Stimulated activated CD8-positive, alpha-beta memory T cell treated with anti-CD3 and anti-CD28 coated beads, Interleukin-4, amount 100 ng/mL, for 48 hours (primary cell): ENCODE data around the gene CHEK1.
"Not testable (repeated sequence)": the region's sequence is repeated elsewhere in the genome, so short reads cannot be mapped to it uniquely, and the experiment has no call there.

Source experiments
- DNase-seq: peaks from one replicate; pipeline ENCODE4 v3.0.0-alpha.2; 2020

CHEK1 gene

GRCh38 chr11:125624756-125625213, at the start of gene CHEK1:
TSS of gene CHEK1 (plus strand) at chr11:125625163. CDS start at chr11:125626769, 1,606 bp downstream.
- DNase-seq, result no peak

DNA sequence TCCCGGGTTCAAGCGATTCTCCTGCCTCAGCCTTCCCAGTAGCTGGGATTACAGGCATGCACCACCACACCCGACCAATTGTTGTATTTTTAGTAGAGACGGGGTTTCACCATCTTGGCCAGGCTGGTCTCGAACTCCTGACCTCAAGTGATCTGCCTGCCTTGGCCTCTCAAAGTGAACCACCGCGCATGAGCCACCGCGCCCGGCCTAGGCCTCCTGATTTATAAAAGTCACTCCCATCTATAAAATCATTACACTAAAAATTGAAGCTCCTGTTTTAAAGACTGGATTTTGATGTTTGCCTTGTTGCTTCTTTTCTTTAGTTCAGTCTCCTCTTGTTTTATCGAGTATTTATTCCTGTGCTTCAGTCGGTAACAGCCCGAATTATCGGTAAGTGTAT, 47.8 kb upstream of the CHEK1 start:
- not testable (repeated sequence) for DNase-seq

DNA sequence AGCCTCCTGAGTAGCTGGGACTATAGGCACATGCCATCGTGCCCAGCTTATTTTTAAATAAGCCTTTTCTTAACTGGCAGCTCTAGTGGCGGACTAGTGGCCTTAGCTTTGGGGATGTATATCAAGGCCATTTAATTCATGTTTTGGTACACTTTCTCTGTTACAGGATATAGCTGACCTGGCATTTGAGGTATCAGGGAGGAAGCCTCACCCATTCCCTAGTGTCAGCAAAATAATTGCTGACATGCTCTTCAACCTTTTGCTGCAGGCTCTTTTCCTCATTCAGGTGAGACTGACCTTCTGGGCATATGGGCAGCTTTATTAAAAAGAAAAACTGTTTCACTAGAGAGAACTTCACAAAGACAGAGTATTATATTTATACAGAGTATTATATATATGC, 46.2 kb upstream of the CHEK1 start:
- no peak for DNase-seq

GRCh38 chr11:125579811-125580210, 45.2 kb upstream of the CHEK1 start:
- DNase-seq, result no peak

GRCh38 chr11:125583496-125583895, 41.5 kb upstream of the CHEK1 start:
- no peak for DNase-seq

- DNase-seq, result no peak
These were observed 39.5 kb upstream of the CHEK1 start for GRCh38 chr11:125585487-125585886.

DNA sequence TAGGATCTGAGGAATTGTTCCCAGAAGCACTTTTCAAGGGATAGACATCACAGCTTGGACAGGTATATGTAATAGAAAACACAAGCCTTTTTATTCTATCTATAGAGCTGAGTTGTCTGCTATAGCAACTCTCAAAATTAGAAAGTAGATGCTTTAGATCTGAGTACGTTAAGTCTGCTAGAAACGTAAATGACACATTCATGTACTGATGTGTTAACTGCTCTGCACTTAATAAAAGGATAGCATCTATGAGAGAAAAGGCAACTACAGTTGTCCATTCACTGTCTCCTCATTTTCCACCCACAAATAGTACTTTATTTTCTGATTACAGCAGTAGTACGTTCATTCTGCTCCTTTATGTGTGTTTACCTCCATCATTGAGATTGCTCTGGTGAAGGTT, 38.3 kb upstream of the CHEK1 start:
- DNase-seq, result no peak

DNA sequence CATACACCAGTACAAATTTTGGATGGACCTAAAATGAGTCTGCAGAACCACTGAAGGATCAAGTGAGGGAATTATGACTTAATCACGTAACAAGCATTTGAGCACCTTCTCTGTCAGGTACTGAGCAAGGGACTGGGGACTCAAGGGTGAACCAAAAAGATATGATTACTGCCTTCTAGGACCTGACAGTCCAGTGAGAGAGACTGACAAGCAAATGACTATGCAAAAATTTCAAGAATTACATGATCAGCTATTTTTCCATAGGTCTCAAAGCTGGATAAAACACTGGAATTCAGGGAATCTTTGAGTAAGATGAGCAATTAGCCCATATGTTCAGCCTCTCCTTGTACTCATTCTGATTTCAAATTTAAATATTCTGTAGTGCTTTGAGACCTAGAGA, 37.5 kb upstream of the CHEK1 start:
- DNase-seq, result no peak

- no peak for DNase-seq
These were observed 36.5 kb upstream of the CHEK1 start for GRCh38 chr11:125588505-125588904.

- peak; percentile 51 for DNase-seq
These were observed 33.2 kb upstream of the CHEK1 start for GRCh38 chr11:125591649-125592304.

GRCh38 chr11:125592305-125593113, 32.5 kb upstream of the CHEK1 start, which contains the start of gene STT3A:
TSS of gene STT3A (plus strand) at chr11:125592852. CDS start at chr11:125595916, 3,064 bp downstream.
- DNase-seq, result peak; percentile 98

DNA sequence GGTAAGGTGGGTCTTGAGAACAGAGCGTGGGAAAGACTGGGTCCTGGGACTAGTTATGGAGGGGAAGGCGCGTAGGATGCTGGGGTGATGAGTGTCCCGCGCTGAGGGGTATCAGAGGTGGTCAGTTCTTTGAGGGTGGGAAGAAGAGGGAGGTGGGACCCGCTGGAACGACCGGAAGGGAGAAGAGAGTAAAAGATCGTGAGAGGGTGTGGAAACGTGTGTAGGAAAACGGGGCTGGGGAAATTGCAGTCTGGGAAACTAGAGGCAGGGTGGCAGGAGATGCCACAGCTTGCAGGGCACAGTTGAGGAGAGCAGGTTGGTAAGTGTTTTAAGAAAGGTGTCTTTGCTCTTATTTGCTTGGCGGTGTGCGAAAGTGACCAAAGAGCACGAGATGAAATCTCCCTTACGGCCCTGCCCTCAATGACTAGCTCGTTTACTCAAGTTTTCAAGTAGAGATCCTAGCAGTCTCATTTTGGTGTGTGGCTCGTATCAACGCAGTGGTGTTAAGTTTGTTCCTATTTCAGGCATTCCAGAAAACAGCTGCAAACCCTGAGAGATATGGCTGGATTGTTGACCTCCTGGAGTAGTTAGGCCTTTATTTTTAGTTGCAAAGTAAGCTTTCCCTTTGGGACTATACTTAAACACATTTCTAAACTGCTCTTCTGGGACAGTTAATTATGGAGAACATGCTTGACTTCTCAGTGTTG, 31.7 kb upstream of the CHEK1 start:
- DNase-seq, result no peak

- no peak for DNase-seq
These were observed 30.0 kb upstream of the CHEK1 start for GRCh38 chr11:125594958-125595357.

GRCh38 chr11:125600663-125601062, 24.3 kb upstream of the CHEK1 start:
- no peak for DNase-seq

DNA sequence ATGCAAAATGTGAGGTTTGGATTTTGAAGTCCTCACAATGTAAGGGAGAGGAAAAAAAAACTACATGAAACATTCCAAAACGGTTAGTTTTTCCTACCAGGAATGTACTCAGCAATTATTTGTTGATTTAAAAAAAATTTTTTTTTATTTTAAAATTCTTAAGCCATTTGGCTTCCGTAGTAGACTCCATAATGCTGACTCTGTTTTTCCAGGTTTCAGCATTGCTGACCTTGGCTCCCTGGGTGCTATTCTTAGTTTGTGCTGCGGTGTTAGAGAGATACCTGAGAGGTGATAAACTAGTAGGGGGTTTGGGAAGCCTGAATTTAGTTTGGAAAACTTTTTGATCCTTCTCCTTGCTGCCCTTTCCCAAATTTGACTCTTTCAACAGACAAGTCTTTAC, 21.8 kb upstream of the CHEK1 start:
- no peak for DNase-seq

- DNase-seq, result no peak
These were observed 19.5 kb upstream of the CHEK1 start for GRCh38 chr11:125605417-125605816.

- no peak for DNase-seq
These were observed 15.4 kb upstream of the CHEK1 start for GRCh38 chr11:125609545-125609944.

- DNase-seq, result no peak
These were observed 6.6 kb upstream of the CHEK1 start for GRCh38 chr11:125618383-125618782.

GRCh38 chr11:125621995-125622394, 3.0 kb upstream of the CHEK1 start:
- no peak for DNase-seq

DNA sequence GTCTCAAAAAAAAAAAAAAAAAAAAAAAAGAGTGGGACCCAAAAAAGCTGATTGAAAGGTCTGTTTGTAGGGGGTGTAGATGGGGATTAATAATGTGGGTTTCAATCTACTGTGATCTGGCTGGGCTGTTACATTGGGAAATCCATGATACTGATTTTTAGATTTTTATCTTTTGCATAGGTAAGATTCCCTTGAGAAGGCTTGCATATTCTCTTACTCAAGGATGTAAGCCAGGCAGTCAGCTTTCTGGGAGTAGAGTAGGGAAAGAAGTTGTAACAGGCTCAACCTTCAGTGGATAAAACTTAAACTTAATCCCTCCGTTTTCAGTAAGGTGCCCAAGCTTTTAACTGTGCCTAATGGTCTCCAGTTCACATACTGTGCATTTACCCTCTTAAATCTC, 1.9 kb upstream of the CHEK1 start:
- no peak for DNase-seq

GRCh38 chr11:125625225-125625629, 264 bp downstream of the CHEK1 start:
- DNase-seq, result no peak

GRCh38 chr11:125625630-125626287, 796 bp downstream of the CHEK1 start:
- peak; percentile 95 for DNase-seq
